IMR-90 (cell line): ENCODE results near the gene TNRC6A. TPM values are rescaled to one million over a fixed set of nuclear protein-coding genes. Genes with fewer than 3 reads are reported as not detected.

ENCODE experiments used
- ATAC-seq: fragments of 200-7000 bp; cut with Tn5 transposase; 2 replicates; pipeline ENCODE4 v1.9.1; 2020; ENCODE audit warnings: low read depth, mild to moderate bottlenecking, moderate library complexity
- BruUV-seq: library from RNA; stranded (reverse); fragments of 400-500 nt; replicated peaks from 2 replicates; lab custom pipeline; 2021; lab: Mats Ljungman, UMichigan
- CTCF ChIA-PET: fragments of 300-600 bp; formaldehyde crosslinking; extraction: SDS; loops from one replicate; lab custom pipeline; 2021; ENCODE audit warnings: antibody characterized with exemption; lab: Yijun Ruan, JAX
- POLR2A ChIA-PET: fragments of 300-600 bp; sonication (Branson Sonifier 250); formaldehyde crosslinking; loops from one replicate; lab custom pipeline; 2022; ENCODE audit warnings: antibody characterized with exemption; ENCODE audit not compliant: unreplicated experiment; lab: Charles Lee
- DNase-seq: peaks from one replicate; pipeline ENCODE4 v3.0.0; 2013
- H2AFZ ChIP-seq: replicated peaks from 2 replicates; pipeline ENCODE3; 2013; ENCODE audit warnings: low read length, mild to moderate bottlenecking; ENCODE audit not compliant: poor library complexity
- H2AK5ac ChIP-seq: 2 replicates; pipeline ENCODE4 v1.6.1; 2013; ENCODE audit warnings: low read depth, low read length, inconsistent platforms
- H2AK9ac ChIP-seq: replicated peaks from 2 replicates; pipeline ENCODE3; 2013; ENCODE audit warnings: mild to moderate bottlenecking, low read depth, low read length, moderate library complexity; ENCODE audit not compliant: poor library complexity
- H2BK120ac ChIP-seq: 2 replicates; pipeline ENCODE4 v1.6.1; 2013; ENCODE audit warnings: low read depth, low read length, inconsistent platforms
- H2BK15ac ChIP-seq: 3 replicates; pipeline ENCODE4 v1.6.1; 2013; ENCODE audit warnings: low read depth, low read length, inconsistent platforms
- H2BK20ac ChIP-seq: 2 replicates; pipeline ENCODE4 v1.6.1; 2013; ENCODE audit warnings: low read depth, mild to moderate bottlenecking, inconsistent platforms, low read length, moderate library complexity
- H2BK5ac ChIP-seq: 2 replicates; pipeline ENCODE4 v1.6.1; 2013; ENCODE audit warnings: mild to moderate bottlenecking, low read depth, low read length, inconsistent platforms; ENCODE audit not compliant: poor library complexity, severe bottlenecking
- H3K14ac ChIP-seq: replicated peaks from 2 replicates; pipeline ENCODE4 v1.6.1; 2013; ENCODE audit warnings: low read depth, low read length, inconsistent platforms
- H3K18ac ChIP-seq: 2 replicates; pipeline ENCODE4 v1.6.1; 2013; ENCODE audit warnings: low read depth, low read length, control low read depth
- H3K23ac ChIP-seq: 2 replicates; pipeline ENCODE4 v1.6.1; 2013; ENCODE audit warnings: low read depth, low read length, inconsistent platforms
- H3K27ac ChIP-seq: 2 replicates; pipeline ENCODE4 v1.5.1; 2013; ENCODE audit warnings: mild to moderate bottlenecking, control low read depth, low read length; ENCODE audit not compliant: insufficient read depth
- H3K27me3 ChIP-seq: 2 replicates; pipeline ENCODE4 v1.6.1; 2013; ENCODE audit warnings: low read length; ENCODE audit not compliant: control insufficient read depth, insufficient read depth
- H3K36me3 ChIP-seq: 2 replicates; pipeline ENCODE4 v1.6.1; 2013; ENCODE audit warnings: low read length, mixed read lengths; ENCODE audit not compliant: control insufficient read depth, insufficient read depth
- H3K4ac ChIP-seq: 2 replicates; pipeline ENCODE4 v1.6.1; 2013; ENCODE audit warnings: low read depth, low read length, inconsistent platforms
- H3K4me1 ChIP-seq: 2 replicates; pipeline ENCODE4 v1.6.1; 2013; ENCODE audit warnings: low read length, mixed read lengths; ENCODE audit not compliant: control insufficient read depth, insufficient read depth
- H3K4me2 ChIP-seq: 2 replicates; pipeline ENCODE4 v1.6.1; 2013; ENCODE audit warnings: low read depth, mild to moderate bottlenecking, control low read depth, low read length, moderate library complexity
- H3K4me3 ChIP-seq: 2 replicates; pipeline ENCODE4 v1.5.1; 2013; ENCODE audit warnings: low read depth, mild to moderate bottlenecking, control low read depth, low read length, moderate library complexity; ENCODE audit not compliant: insufficient read depth
- H3K56ac ChIP-seq: 2 replicates; pipeline ENCODE4 v1.6.1; 2013; ENCODE audit warnings: low read length, inconsistent platforms; ENCODE audit not compliant: insufficient read depth; ENCODE audit errors: extremely low read depth
- H3K79me1 ChIP-seq, 2 experiments: 2 replicates each; pipeline ENCODE4 v1.6.1; 2013; ENCODE audit warnings: low read length in 2 of 2, inconsistent platforms in 1 of 2, low read depth in 1 of 2
- H3K9ac ChIP-seq: 2 replicates; pipeline ENCODE4 v1.6.1; 2013; ENCODE audit warnings: low read depth, low read length, control low read depth
- H3K9me1 ChIP-seq: 2 replicates; pipeline ENCODE4 v1.6.1; 2013; ENCODE audit warnings: low read length, inconsistent platforms; ENCODE audit not compliant: insufficient read depth
- H3K9me3 ChIP-seq: 2 replicates; pipeline ENCODE4 v1.6.1; 2013; ENCODE audit warnings: low read length; ENCODE audit not compliant: control insufficient read depth, insufficient read depth
- H4K20me1 ChIP-seq: 2 replicates; pipeline ENCODE4 v1.6.1; 2013; ENCODE audit warnings: low read length, inconsistent platforms; ENCODE audit not compliant: insufficient read depth
- H4K5ac ChIP-seq: 2 replicates; pipeline ENCODE4 v1.6.1; 2013; ENCODE audit warnings: mild to moderate bottlenecking, low read depth, low read length, control low read depth
- H4K8ac ChIP-seq, 2 experiments: 2 replicates each; pipeline ENCODE4 v1.6.1; 2013; ENCODE audit warnings: low read depth in 2 of 2, low read length in 2 of 2, control low read depth in 1 of 2, inconsistent platforms in 1 of 2
- H4K91ac ChIP-seq: 2 replicates; pipeline ENCODE4 v1.6.1; 2013; ENCODE audit warnings: low read depth, low read length, inconsistent platforms; ENCODE audit not compliant: insufficient read depth
- MAFK ChIP-seq: IDR thresholded peaks from 2 replicates; pipeline ENCODE4 v1.6.1; 2012; ENCODE audit warnings: low read depth, low read length, improper control_type of control experiment
- POLR2A ChIP-seq: IDR thresholded peaks from 2 replicates; pipeline ENCODE4 v1.6.1; 2012; ENCODE audit warnings: mild to moderate bottlenecking, low read depth, low read length
- RAD21 ChIP-seq: IDR thresholded peaks from 2 replicates; pipeline ENCODE4 v1.6.1; 2012; ENCODE audit warnings: low read length, improper control_type of control experiment
- RFX5 ChIP-seq: IDR thresholded peaks from 2 replicates; pipeline ENCODE4 v1.8.0; 2012; ENCODE audit warnings: low read depth, mild to moderate bottlenecking, low read length, moderate library complexity
- SMC3 ChIP-seq: fragments of 150-350 bp; IDR thresholded peaks from 2 replicates; pipeline ENCODE4 v1.6.1; 2016; ENCODE audit warnings: low read depth, mild to moderate bottlenecking, antibody characterized with exemption, low read length, moderate library complexity
- WGBS, 2 experiments: methylation state at CpG; one replicate each; pipeline versions ENCODE4 v1.1.5 to v1.1.7; 2013; ENCODE audit warnings: missing lambda C conversion rate in 2 of 2; ENCODE audit not compliant: insufficient read length in 1 of 2; ENCODE audit errors: extremely low coverage in 2 of 2; 5-methylcytosine and 5-hydroxymethylcytosine counted together
- dilution Hi-C: fragments of 300-500 bp; cut with HindIII; formaldehyde crosslinking; loops from one replicate; pipeline ENCODE4 v1.14.3; 2018; ENCODE audit warnings: low sequenced_read_pairs; ENCODE audit not compliant: unreplicated experiment
- in situ Hi-C: fragments of 300-500 bp; cut with MboI; formaldehyde crosslinking; loops from 3 replicates; pipeline ENCODE4 v1.14.3; 2019; ENCODE audit warnings: low sequenced_read_pairs, inconsistent platforms, mixed read lengths
- intact Hi-C: fragments of 100-400 bp; cut with micrococcal nuclease; formaldehyde crosslinking; loops from 2 replicates; pipeline ENCODE4 v1.10.0; 2022
- polyA plus RNA-seq, 3 experiments: library from polyadenylated mRNA; depleted of rRNA; stranded (reverse); fragments of >200 nt; gene quantifications; 2 replicates each; pipeline ENCODE4 v1.2.3, GENCODE V29; 2012; ENCODE audit warnings: low replicate concordance in 1 of 3
- total RNA-seq: library from RNA; depleted of rRNA; stranded (reverse); fragments of >200 nt; gene quantifications from 2 replicates; pipeline ENCODE4 v1.2.3, GENCODE V29; 2012
- TF ChIP-seq, protein P1 (sequence below): conservative IDR thresholded peaks from 2 replicates; pipeline ENCODE4 v1.5.1; 2012; ENCODE audit warnings: mild to moderate bottlenecking, low read depth, low read length, improper control_type of control experiment

The TNRC6A gene
- total and polyA plus RNA-seq, 2 of the 4 experiments (the other 2 are of a cell fraction), result 32.4 to 42.3 TPM

DNA sequence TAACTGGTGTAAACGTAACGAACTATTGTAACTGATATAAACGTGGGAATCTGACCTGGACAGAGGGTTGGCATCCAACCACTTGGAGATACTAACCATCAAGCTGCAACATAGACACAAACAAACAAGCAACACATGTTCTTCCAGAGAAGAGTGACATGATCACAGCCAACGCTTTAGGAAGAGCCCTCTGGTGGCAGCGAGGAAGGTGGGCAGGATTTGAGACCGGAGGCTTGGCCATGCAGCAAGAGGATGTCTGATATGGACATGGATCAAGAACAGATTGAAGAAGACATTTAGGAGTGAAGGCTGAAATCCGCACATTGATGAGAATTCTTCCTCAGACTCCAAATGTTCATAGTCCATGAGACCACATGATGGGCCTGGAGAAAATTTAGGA is 40.3 kb upstream of the TNRC6A start:
- Histone ChIP-seq H3K14ac (no peak overlapping the region), H3K9me3 (no peaks in the 10 kb centered on the region), H4K91ac (no peak overlapping the region), H2BK20ac (peak overlapping the region; percentile 11; the same call in 1 of the 2 replicates), H3K27ac (no peak overlapping the region), H3K4me2 (no peak overlapping the region), H3K9me1 (peaks cover 6% of the 10 kb centered on the region; the same call in 1 of the 2 replicates), H3K23ac (no peak overlapping the region), H4K8ac (no peak overlapping the region), H3K18ac (no peak overlapping the region), H3K9ac (no peak overlapping the region), H4K5ac (no peak overlapping the region), H3K4me3 (no peak overlapping the region), H2BK15ac (peak overlapping the region; percentile 2; the same call in 1 of the 3 replicates), H2AK9ac (no peak overlapping the region), H2AFZ (no peak overlapping the region), H3K56ac (no peak overlapping the region), H2AK5ac (no peak overlapping the region), H3K36me3 (no peaks in the 10 kb centered on the region), H3K4ac (0 out of 2 replicates have a peak overlapping the region, but pooled peaks have one; percentile 10), H4K20me1 (no peaks in the 10 kb centered on the region), H3K79me1 (no peaks in the 10 kb centered on the region), H2BK5ac (no peak overlapping the region), H3K27me3 (no peaks in the 10 kb centered on the region), H3K4me1 (peaks cover 13% of the 10 kb centered on the region), H2BK120ac (peak overlapping the region; percentile 2; the same call in 1 of the 2 replicates)
- dilution Hi-C loops, result no loop called here
- POLR2A ChIA-PET, result no interaction called here
- in situ Hi-C loops, result no loop called here
- ATAC-seq (peak; percentile 45; the same call in 1 of the 2 replicates), DNase-seq (peak; percentile 48)
- TF ChIP-seq SMC3 (peak; percentile 67), MAFK (no peak), RAD21 (peak; percentile 55), RFX5 (no peak), POLR2A (no peak)
- TF ChIP-seq, protein P1, sequence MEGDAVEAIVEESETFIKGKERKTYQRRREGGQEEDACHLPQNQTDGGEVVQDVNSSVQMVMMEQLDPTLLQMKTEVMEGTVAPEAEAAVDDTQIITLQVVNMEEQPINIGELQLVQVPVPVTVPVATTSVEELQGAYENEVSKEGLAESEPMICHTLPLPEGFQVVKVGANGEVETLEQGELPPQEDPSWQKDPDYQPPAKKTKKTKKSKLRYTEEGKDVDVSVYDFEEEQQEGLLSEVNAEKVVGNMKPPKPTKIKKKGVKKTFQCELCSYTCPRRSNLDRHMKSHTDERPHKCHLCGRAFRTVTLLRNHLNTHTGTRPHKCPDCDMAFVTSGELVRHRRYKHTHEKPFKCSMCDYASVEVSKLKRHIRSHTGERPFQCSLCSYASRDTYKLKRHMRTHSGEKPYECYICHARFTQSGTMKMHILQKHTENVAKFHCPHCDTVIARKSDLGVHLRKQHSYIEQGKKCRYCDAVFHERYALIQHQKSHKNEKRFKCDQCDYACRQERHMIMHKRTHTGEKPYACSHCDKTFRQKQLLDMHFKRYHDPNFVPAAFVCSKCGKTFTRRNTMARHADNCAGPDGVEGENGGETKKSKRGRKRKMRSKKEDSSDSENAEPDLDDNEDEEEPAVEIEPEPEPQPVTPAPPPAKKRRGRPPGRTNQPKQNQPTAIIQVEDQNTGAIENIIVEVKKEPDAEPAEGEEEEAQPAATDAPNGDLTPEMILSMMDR, result peak; percentile 51
- BruUV-seq, result no TSS peak
- CTCF ChIA-PET, result interaction anchor here (0.8 kb wide), 1 partner anchor 9 kb away, joined by 3 read pairs; no protein-coding TSS in a partner anchor
- intact Hi-C loops, result loop anchor here (1.0 to 5.0 kb wide), 2 partner anchors 42 to 109 kb away; no protein-coding TSS in a partner anchor
- WGBS, 2 experiments, result no CpG with 5 or more reads among the region's 7 CpGs
